ENCODE measurements around the gene RELA. TPM values are rescaled to one million over a fixed set of nuclear protein-coding genes. Genes with fewer than 3 reads are reported as not detected.
A peak's percentile ranks its signal among the peaks of the same experiment; 100 is the strongest.
"Not testable (repeated sequence)": the region's sequence is repeated elsewhere in the genome, so short reads cannot be mapped to it uniquely, and the experiment has no call there.

RELA gene
- total RNA-seq, 1 donor from 2014 or later = 119 TPM

- ATAC-seq (ENCODE audit: low read depth) (no peak), DNase-seq (no peak)
- CTCF ChIA-PET = no interaction called here
- Mint-ChIP-seq H3K4me1 (peaks cover 62% of the 10 kb centered on the region), H3K36me3 (ENCODE audit: low read depth) (peaks cover 55% of the 10 kb centered on the region), H3K4me3 (peak overlapping the region; percentile 94), H3K27me3 (no peaks in the 10 kb centered on the region), H3K9me3 (no peaks in the 10 kb centered on the region), H3K27ac (peak overlapping the region; percentile 85)
- TF ChIP-seq CTCF (IDR thresholded peaks at IDR 0.05) = no peak
- intact Hi-C loops (cut with micrococcal nuclease) = no loop called here
- POLR2A ChIA-PET = interaction anchor here (3.6 to 16.1 kb wide), 3 partner anchors 15 to 54 kb away, joined by 26 to 617 read pairs (median 108); partner anchors contain the start of genes MAP3K11, PCNX3 and RELA
These were observed 20.6 kb downstream of the RELA start for GRCh38 chr11:65642014-65642671.

- Mint-ChIP-seq H3K9me3 (no peaks in the 10 kb centered on the region), H3K4me1 (peaks cover 65% of the 10 kb centered on the region), H3K27me3 (no peaks in the 10 kb centered on the region), H3K36me3 (ENCODE audit: low read depth) (peaks cover 60% of the 10 kb centered on the region), H3K27ac (peak overlapping the region; percentile 85), H3K4me3 (peak overlapping the region; percentile 94)
- intact Hi-C loops (cut with micrococcal nuclease) = no loop called here
- no peak for DNase-seq
- no peak for TF ChIP-seq CTCF (IDR thresholded peaks at IDR 0.05)
- ATAC-seq (ENCODE audit: low read depth) = no peak
- POLR2A ChIA-PET = interaction anchor here (1.7 to 16.1 kb wide), 9 partner anchors 9 to 218 kb away, joined by 12 to 617 read pairs (median 39); partner anchors contain the start of genes CFL1, FAM89B, KAT5 and MALAT1
- CTCF ChIA-PET = no interaction called here
These were observed 21.3 kb downstream of the RELA start for GRCh38 chr11:65641297-65642013.

- intact Hi-C loops (cut with micrococcal nuclease) = loop anchor here (1.0 kb wide), 2 partner anchors 12 to 25 kb away; partner anchors contain the start of gene PCNX3
- Mint-ChIP-seq H3K9me3 (no peaks in the 10 kb centered on the region), H3K4me1 (peaks cover 65% of the 10 kb centered on the region), H3K27ac (peak overlapping the region; percentile 96), H3K27me3 (no peaks in the 10 kb centered on the region), H3K4me3 (peak overlapping the region; percentile 94), H3K36me3 (ENCODE audit: low read depth) (peaks cover 58% of the 10 kb centered on the region)
- ATAC-seq (ENCODE audit: low read depth) = peak; percentile 12
- no peak for TF ChIP-seq CTCF (IDR thresholded peaks at IDR 0.05)
- ChIA-PET CTCF (interaction anchor here (1.1 to 3.7 kb wide), 2 partner anchors 11 to 15 kb away, joined by 5 to 29 read pairs; no protein-coding TSS in a partner anchor), POLR2A (interaction anchor here (0.6 to 16.1 kb wide), 24 partner anchors 8 to 1761 kb away, joined by 3 to 617 read pairs (median 9); partner anchors contain the start of genes CCDC85B, CFL1, EHBP1L1 and FAM89B)
- peak; percentile 54 for DNase-seq
These were observed 22.0 kb downstream of the RELA start for GRCh38 chr11:65640483-65641296.

- peak; percentile 71 for ATAC-seq (ENCODE audit: low read depth)
- Mint-ChIP-seq H3K36me3 (ENCODE audit: low read depth) (peaks cover 55% of the 10 kb centered on the region), H3K9me3 (no peaks in the 10 kb centered on the region), H3K4me1 (peaks cover 65% of the 10 kb centered on the region), H3K4me3 (peak overlapping the region; percentile 94), H3K27me3 (no peaks in the 10 kb centered on the region), H3K27ac (peak overlapping the region; percentile 96)
- peak; percentile 76 for DNase-seq
- no peak for TF ChIP-seq CTCF (IDR thresholded peaks at IDR 0.05)
- intact Hi-C loops (cut with micrococcal nuclease) = loop anchor here (1.0 kb wide), 4 partner anchors 12 to 66 kb away; partner anchors contain the start of gene PCNX3
- CTCF ChIA-PET = interaction anchor here (0.9 to 3.7 kb wide), 7 partner anchors 12 to 71 kb away, joined by 3 to 29 read pairs (median 4); partner anchors contain the start of genes PCNX3 and RELA
- POLR2A ChIA-PET = interaction anchor here (0.5 to 16.1 kb wide), 38 partner anchors 8 to 1838 kb away, joined by 3 to 617 read pairs (median 8); partner anchors contain the start of genes CCDC85B, CFL1, EHBP1L1 and FAM89B
These were observed 22.9 kb downstream of the RELA start for GRCh38 chr11:65639623-65640482.

GRCh38 chr11:65639228-65639597, 23.5 kb downstream of the RELA start:
- Mint-ChIP-seq H3K4me3 (peak overlapping the region; percentile 94), H3K27ac (peak overlapping the region; percentile 96), H3K4me1 (peaks cover 61% of the 10 kb centered on the region), H3K36me3 (ENCODE audit: low read depth) (peaks cover 55% of the 10 kb centered on the region)
- intact Hi-C loops (cut with micrococcal nuclease) = loop anchor here (1.0 kb wide), 2 partner anchors 24 to 65 kb away; no protein-coding TSS in a partner anchor
- POLR2A ChIA-PET = interaction anchor here (0.5 to 16.1 kb wide), 32 partner anchors 10 to 1839 kb away, joined by 3 to 617 read pairs (median 8); partner anchors contain the start of genes AP5B1, CCDC85B, CFL1 and EHBP1L1
- CTCF ChIA-PET = interaction anchor here (0.9 to 3.7 kb wide), 10 partner anchors 13 to 219 kb away, joined by 3 to 29 read pairs (median 4); partner anchors contain the start of genes CFL1, FAM89B, PCNX3 and RELA
- H3K9me3 Mint-ChIP-seq; ATAC-seq (ENCODE audit: low read depth); DNase-seq; H3K27me3 Mint-ChIP-seq: not testable (repeated sequence)
